NCI-H2081 treated with DMSO at 0.1 percent for 48 hours (cell line): ENCODE data around the gene SIK3.
A peak's percentile ranks its signal among the peaks of the same experiment; 100 is the strongest.
"Not testable (repeated sequence)": the region's sequence is repeated elsewhere in the genome, so short reads cannot be mapped to it uniquely, and the experiment has no call there.

ENCODE experiments used
- DNase-seq: peaks from one replicate; lab custom pipeline; 2025; lab: John Stamatoyannopoulos, UW

Gene SIK3

GRCh38 chr11:116837231-116838091 is 260.8 kb downstream of the SIK3 start, which contains the start of gene APOA1:
Gene APOA1, minus strand, starts transcription at chr11:116837622. Its CDS starts 235 bp downstream, at chr11:116837387.
- no peak for DNase-seq

DNA sequence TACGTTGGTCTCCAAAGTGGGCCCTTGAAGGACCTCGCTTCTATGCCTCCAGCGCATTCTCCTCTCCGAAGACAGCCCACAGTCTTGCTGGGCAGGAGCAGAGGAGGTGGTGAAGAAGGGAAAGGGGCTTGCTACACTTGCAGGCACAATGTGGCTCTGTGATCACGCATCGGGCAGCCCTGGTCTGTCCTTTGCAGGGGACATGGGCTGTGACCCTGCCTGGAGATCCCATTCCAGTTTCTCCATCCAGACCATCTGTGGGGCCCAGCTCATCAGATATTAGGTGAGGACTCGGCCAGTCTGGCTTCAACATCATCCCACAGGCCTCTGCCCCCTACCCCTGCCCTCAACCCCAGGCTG is 261.6 kb downstream of the SIK3 start:
- no peak for DNase-seq

- DNase-seq: peak; percentile 52
These were observed 262.2 kb downstream of the SIK3 start for GRCh38 chr11:116835791-116836631.

DNA sequence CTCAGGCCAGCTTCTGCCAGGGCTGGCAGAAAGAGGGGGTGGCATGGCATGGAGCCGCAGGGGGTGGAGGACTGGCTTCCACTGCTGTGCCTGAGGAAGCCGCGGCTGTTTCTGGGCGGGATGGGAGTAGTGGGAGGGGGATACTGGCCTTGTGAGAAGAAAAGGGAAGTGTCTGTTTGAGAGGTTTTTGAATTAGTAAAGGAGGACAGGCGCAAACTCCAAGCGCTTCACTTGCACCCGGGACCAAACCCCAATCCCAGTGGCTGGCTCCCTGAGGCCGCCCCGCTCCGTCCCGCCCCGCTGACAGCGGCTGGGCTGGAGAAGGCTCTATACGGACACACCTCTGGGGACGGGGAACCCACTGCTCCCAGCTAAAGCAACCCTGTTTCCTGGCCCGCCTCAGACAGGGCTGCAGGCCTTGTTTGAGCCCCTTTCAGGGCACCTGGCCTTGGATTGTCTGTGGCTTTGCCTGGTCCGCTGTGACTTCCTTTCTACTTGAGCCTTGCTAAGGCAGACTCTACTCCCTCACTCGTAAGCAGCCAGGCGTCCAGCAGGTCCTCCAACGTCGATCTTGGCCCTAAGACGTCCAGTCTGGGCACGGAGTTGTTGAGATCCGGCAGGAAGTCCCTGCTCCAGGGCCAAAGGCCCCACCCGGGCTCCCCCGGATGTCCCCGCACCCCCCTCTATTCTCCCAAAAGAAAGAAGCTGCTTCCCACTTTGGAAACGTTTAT is 263.0 kb downstream of the SIK3 start:
- DNase-seq: no peak

DNA sequence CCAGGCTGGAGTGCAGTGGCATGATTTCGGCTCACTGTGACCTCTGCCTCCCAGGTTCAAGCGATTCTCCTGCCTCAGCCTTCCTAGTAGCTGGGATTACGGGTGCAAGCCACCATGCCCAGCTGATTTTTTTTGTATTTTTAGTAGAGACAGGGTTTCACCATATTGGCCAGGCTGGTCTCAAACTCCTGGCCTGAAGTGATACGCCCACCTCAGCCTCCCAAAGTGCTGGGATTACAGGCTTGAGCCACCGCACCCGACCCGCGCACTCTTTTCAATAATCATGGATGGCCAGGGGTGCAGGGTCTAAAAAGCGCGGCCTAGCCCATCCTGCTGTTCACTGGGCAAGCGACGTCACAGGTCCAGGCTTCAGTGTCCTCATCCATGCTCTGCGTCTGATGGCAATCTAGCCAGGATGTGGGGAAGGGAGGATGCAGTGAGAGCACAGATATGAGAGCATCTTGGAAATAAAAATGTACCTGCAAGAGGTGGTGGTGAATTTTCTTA is 263.6 kb downstream of the SIK3 start:
- not testable (repeated sequence) for DNase-seq

DNA sequence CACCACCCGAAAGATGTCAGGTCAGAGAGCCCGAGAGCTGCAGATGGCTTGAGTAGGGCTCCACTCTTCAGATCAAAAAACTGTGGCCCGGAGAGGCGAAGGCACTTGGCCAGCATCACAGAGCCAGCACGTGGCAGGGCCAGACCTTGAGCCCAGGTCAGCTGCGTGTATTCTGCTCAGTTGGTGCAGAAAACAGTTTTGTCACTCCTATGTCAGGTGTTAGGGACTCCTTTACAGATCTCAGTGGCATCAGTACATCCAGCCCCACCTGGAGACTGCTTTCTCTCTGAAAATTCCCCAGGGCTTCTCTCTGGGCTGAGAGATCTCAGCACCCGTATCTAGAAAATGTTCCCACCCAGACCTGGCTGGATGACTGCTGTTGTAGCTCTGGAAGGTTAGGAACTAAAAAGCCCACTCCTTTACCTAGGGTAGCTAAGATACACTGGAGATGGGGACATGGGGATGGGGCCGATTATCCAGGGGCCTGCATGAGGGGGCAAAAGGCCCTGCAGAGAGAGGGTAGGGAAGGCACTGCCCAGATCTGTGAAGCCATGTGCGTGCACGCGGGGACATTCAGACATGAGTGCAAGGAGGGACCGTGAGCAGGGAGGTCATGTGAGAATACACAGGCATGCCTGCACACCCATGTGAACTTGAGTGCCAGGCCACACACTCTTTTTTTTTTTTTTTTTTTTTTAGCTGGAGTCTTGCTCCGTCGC is 264.3 kb downstream of the SIK3 start:
- no peak for DNase-seq

GRCh38 chr11:116833491-116833815 is 264.8 kb downstream of the SIK3 start:
- DNase-seq: no peak

DNA sequence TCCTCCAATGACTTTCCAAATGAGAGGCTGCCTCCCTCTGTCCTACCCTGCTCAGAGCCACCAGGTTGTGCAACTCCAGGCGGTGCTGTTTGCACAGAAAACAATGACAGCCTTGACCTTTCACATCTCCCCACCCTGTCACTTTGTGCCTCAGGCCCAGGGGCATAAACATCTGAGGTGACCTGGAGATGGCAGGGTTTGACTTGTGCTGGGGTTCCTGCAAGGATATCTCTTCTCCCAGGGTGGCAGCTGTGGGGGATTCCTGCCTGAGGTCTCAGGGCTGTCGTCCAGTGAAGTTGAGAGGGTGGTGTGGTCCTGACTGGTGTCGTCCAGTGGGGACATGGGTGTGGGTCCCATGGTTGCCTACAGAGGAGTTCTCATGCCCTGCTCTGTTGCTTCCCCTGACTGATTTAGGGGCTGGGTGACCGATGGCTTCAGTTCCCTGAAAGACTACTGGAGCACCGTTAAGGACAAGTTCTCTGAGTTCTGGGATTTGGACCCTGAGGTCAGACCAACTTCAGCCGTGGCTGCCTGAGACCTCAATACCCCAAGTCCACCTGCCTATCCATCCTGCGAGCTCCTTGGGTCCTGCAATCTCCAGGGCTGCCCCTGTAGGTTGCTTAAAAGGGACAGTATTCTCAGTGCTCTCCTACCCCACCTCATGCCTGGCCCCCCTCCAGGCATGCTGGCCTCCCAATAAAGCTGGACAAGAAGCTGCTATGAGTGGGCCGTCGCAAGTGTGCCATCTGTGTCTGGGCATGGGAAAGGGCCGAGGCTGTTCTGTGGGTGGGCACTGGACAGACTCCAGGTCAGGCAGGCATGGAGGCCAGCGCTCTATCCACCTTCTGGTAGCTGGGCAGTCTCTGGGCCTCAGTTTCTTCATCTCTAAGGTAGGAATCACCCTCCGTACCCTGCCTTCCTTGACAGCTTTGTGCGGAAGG is 265.6 kb downstream of the SIK3 start:
- DNase-seq: no peak

- no peak for DNase-seq
These were observed 266.4 kb downstream of the SIK3 start for GRCh38 chr11:116831790-116832349.

DNA sequence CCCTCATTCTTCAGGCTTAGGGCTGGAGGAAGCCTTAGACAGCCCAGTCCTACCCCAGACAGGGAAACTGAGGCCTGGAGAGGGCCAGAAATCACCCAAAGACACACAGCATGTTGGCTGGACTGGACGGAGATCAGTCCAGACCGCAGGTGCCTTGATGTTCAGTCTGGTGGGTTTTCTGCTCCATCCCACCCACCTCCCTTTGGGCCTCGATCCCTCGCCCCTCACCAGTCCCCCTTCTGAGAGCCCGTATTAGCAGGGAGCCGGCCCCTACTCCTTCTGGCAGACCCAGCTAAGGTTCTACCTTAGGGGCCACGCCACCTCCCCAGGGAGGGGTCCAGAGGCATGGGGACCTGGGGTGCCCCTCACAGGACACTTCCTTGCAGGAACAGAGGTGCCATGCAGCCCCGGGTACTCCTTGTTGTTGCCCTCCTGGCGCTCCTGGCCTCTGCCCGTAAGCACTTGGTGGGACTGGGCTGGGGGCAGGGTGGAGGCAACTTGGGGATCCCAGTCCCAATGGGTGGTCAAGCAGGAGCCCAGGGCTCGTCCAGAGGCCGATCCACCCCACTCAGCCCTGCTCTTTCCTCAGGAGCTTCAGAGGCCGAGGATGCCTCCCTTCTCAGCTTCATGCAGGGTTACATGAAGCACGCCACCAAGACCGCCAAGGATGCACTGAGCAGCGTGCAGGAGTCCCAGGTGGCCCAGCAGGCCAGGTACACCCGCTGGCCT is 267.9 kb downstream of the SIK3 start:
- no peak for DNase-seq

- DNase-seq: no peak
These were observed 268.6 kb downstream of the SIK3 start, which contains the start of gene APOC3 for GRCh38 chr11:116829525-116830183. Gene APOC3, plus strand, starts transcription at chr11:116829907. Its CDS starts 676 bp downstream, at chr11:116830583.

DNA sequence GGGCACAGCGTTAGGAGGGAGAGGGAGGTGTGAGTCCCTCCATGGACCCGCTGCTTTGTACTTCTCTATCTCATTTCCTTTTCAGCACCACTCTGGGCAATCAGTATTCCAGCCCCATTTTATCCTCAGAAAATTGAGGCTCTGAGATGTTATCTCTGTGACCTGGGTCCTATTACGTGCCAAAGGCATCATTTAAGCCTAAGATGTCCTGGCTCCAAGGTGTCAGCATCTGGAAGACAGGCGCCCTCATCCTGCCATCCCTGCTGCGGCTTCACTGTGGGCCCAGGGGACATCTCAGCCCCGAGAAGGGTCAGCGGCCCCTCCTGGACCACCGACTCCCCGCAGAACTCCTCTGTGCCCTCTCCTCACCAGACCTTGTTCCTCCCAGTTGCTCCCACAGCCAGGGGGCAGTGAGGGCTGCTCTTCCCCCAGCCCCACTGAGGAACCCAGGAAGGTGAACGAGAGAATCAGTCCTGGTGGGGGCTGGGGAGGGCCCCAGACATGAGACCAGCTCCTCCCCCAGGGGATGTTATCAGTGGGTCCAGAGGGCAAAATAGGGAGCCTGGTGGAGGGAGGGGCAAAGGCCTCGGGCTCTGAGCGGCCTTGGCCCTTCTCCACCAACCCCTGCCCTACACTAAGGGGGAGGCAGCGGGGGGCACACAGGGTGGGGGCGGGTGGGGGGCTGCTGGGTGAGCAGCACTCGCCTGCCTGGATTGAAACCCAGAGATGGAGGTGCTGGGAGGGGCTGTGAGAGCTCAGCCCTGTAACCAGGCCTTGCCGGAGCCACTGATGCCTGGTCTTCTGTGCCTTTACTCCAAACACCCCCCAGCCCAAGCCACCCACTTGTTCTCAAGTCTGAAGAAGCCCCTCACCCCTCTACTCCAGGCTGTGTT is 269.4 kb downstream of the SIK3 start:
- no peak for DNase-seq

DNA sequence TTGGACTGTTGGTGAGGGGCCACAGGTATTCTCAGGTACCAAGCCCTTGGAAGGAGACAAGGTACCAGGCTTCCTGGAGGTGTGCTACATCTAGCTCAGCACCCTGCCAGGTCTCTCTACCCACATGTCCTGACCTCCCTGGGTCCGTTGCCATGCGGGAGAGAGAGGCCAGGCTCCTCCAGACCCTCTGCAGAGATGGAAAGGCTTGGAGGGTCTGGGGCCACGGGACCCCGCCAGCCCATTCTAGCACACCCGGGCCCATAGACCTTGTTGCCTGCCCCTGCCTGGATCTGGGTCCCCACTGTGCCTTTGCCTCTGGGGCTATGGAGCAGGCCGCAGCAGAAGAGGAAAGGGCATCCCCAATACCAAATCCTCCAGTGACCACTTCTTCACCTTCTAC is 270.8 kb downstream of the SIK3 start:
- no peak for DNase-seq

DNA sequence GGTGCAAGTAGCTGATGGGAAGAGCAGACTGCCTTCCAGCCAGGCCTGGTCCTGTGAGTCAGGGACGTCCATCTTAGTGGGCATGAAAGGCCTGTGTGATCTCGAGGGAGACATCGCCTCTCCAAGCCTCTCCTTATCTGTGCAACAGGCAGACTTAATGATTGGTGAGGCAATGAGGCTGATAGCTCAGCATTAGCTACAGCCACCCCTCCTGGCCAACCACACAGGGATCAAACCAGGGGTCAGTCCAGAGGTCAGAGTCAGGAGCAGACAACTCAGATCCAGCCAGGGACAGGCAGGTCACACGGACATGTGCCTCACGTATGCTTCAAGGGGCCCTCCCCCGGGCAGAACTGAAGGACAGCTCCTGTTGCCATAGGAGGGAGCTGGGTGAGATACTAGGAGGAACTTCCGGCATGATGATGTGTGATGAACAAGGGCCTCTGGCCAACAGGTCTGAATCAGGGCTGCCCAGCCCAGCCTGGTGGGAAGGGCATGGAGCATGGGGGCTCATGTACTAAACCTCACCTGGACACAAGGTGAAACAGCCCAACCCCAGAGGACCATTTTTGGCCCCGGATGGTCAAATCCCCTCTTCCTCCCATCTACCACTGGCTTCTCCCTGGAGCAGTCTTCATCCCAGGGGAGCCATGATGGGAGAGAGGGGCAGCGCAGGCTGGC is 271.3 kb downstream of the SIK3 start:
- no peak for DNase-seq

- DNase-seq: no peak
These were observed 272.1 kb downstream of the SIK3 start for GRCh38 chr11:116825854-116826750.

DNA sequence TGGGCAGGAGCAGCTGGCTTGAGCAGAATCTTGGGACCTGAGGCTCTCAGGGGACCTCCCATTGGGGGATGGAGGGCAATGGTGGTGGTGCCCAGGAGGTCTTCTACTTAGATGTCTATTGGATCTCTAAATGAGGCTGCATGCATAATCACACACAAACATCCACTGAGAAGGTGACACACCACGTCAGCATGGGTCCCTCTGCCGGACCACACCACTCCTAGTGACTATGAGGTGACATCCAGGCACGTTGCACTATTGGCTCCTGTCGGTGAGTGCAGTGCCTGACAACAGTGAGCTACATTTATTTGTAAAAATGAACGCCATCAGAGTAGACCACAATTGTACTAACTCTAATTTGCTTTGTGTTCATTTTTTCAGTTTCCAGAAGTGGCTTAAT is 272.8 kb downstream of the SIK3 start:
- DNase-seq: no peak
